GM18519 (cell line): ENCODE data around the gene CBLN3.

Experiments used
- ATAC-seq: cut with Tn5 transposase; IDR thresholded peaks from one replicate; pipeline ENCODE4 v1.9.1; 2021; ENCODE audit warnings: mild to moderate bottlenecking, moderate library complexity; ENCODE audit not compliant: unreplicated experiment, low FRiP score

The CBLN3 gene

GRCh38 chr14:24407608-24408325, 21.7 kb downstream of the CBLN3 start:
- ATAC-seq = no peak

DNA sequence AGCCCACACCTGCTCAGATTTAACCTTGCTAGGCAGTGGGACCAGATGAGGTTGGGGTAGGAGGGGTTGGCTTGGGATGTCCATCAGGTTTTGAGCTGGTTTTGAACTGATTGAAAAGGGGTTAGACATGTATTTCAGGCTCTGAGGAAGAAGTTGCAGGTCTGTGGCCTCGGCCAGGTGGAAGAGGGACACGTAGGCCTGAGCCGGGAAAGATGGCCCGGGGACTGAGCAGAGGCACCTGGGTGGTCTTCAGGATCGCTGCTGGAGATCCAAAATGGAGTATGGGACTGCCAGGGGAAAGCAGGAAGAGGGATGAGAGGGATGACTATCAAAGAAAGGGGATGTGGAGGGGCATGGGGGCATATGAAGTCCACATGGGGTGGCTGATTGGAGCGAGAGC, 23.1 kb downstream of the CBLN3 start:
- ATAC-seq = no peak

GRCh38 chr14:24404814-24405213, 24.7 kb downstream of the CBLN3 start:
- no peak for ATAC-seq

DNA sequence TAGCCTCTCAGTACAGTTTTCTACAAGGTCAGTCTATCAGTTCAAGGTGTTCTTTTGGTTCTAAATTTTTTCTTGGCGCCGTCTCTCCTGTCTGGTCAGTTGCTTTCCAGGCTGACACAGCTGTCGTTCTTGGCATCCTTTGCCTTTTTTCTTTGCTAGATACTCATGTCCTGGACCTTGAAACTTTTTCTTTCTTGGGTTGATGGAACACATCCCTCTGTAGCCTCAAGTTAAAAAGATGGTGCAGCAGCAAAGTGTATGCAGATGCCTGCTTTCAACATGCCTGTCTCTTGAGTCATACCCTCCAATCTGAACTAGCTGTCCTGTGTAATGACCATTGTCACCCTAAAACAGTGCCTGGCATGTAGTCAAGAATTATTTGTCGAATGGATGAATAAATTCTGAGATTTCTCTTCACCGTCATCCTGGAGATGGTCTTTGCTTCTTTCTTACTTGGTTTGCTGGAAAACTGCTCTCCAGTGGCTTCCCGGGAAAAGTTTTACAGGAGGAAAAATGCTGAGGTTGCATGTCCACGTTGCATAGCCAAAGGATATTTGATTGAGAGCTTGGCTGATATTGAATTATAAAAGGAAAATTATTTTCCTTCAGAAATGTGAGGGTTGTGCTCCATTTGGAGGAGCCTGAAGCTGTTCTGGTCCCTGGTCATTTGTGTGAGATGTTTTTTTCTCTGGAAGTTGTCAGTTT, 26.0 kb downstream of the CBLN3 start:
- no peak for ATAC-seq

DNA sequence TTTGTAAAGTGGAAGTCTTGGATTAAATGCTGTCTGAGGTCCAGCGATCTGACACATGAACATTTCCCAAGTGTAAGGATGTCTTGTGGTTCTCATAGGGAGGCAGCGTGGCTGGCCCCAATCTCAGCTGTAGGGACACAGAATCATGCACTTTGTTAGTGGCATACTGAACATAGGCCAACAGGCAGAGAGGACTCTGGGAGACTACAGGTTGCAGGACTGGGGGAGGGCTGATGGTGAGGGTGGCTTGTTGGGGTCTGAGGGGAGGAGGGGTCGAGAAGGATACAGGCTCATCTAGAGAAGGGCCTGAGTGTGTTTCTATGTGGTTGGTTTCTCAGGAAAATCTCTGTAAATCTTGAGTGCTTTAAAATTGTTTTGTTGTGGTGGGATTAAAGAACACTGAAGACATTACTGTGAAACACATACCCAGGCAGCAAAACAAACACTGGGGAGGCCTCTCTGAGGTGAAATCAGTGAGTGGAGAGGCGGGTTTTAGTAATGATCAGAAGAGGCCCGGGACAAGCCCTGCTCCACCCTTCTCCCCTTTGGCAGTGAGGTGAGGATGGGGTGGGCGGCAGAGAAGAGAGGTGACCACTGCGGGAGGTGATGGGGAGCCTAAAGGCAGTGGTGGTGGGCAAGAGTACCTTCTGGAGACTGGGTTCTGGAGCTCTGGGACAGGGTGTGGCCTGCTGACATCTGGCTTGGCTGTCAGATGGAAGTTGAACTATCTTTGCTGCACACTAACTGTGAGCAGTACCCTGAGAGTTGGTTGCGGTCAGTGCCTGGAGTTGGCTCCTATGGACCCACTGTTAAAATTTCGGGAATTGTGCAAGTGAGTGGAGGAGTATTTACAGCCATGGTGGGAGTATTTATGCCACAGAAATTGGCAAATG, 27.4 kb downstream of the CBLN3 start:
- ATAC-seq = no peak

GRCh38 chr14:24399999-24400718, 29.3 kb downstream of the CBLN3 start:
- no peak for ATAC-seq

- ATAC-seq = no peak
Observed at GRCh38 chr14:24399447-24399822, 30.0 kb downstream of the CBLN3 start.

- ATAC-seq = no peak
Observed at GRCh38 chr14:24398653-24399446, 30.6 kb downstream of the CBLN3 start, which contains the start of gene NYNRIN. Gene NYNRIN (plus strand): TSS chr14:24399003. CDS start chr14:24399247, 244 bp downstream.

DNA sequence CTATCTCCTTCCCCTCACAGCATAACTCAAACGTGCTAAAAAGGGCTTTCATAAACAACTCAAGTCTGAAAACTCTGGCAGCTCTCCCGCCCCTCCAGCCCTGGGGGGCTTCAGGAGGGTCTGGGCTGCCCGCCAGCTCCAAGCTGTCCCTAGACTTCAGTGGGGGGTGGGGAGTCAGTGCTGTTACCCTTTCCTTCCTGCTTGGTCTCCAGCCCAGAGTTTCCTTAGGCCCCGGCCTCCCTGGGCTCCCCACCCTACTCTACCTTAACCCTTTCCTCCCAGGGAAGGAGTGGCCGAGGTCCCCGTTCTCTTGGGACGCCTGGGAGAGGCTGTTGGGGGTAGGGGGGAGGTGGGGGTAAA, 31.2 kb downstream of the CBLN3 start:
- ATAC-seq = no peak

- no peak for ATAC-seq
Observed at GRCh38 chr14:24397639-24398292, 31.7 kb downstream of the CBLN3 start.

GRCh38 chr14:24395609-24396582, 33.6 kb downstream of the CBLN3 start:
- ATAC-seq = no peak

DNA sequence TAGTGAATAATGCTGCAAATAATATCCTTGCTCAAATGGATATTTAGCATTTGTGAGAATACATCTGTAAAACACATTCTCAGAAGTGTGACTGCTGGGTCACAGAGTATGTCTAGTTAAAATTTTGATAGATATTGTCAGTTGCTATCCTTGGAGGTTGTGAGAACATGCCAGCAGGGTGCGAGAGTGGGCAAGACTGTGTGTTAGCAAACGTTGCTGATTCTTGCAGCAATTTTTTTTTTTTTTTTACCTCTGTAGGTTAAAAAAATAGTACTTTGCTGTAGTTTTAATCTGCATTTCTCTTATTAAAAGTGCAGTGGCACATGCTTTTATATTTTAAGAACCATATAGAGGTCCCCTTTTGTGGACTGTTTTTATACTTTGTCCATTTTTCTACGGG, 35.2 kb downstream of the CBLN3 start:
- no peak for ATAC-seq

- no peak for ATAC-seq
Observed at GRCh38 chr14:24392325-24393091, 37.0 kb downstream of the CBLN3 start.

DNA sequence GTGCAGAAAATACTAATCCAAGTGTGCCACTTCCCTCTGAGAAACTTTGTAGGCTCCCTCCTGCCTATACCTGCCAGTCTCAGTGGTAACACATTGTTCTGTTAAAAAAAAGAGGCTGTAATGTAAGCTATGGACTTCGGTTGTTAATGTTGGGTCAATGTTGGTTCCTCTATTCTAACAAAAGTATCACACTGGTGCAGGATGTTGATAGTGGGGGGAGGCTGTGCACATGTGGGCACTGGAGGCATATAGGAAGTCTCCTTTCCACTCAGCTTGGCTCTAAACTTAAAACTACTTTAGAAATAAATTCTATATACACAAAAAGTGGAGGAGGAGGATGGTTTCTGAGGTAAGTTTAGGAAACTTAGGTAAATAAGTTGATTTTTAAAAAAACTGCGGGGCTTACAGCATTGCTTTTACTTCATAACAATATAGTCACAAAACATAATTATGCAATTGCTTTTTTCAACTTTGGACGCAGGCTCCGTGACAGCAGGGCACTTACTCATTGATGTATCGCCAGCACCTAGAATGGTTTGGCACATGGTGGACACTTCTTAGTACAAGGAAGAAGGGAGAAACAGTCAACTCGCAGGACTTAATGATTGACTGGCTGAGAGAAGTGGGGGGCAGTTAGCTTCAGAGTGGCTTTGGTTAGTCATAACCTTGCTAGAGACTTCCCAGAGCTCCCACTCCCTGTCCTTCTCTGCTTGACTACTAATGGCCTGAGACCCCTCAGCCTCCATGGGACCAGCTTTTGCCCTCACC, 38.6 kb downstream of the CBLN3 start:
- ATAC-seq = no peak

GRCh38 chr14:24389226-24389848, 40.1 kb downstream of the CBLN3 start:
- ATAC-seq = no peak

GRCh38 chr14:24388474-24389179, 40.8 kb downstream of the CBLN3 start:
- no peak for ATAC-seq
